ENCODE data around the gene DGKH. TPM values are rescaled to one million over a fixed set of nuclear protein-coding genes. Genes with fewer than 3 reads are reported as not detected.
"Not testable (repeated sequence)": the region's sequence is repeated elsewhere in the genome, so short reads cannot be mapped to it uniquely, and the experiment has no call there.

DGKH gene
- total RNA-seq, 2 donors from 2014 or later = 3.6 to 4.7 TPM

DNA sequence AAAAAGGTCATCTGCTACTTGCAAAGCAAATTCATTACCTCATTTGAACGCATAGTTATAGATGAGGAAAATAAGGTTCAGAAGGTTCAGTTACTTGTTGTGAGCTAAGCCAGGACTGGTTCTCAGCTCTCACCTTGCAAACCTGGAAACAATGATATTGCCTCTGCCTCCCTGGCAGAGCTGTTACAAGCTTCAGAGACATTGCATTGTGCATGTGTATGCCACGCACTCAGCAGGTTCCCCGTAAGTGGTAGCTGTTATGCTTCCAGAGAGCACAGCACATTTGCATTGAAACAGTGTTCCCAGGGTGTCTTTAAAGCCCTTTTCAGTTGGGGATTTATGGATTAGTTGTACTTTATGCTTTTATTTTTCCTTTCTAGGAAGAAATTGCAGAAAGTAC is 80.6 kb downstream of the DGKH start:
- WGBS, 2 donors = 75 to 78% methylated on average over 3 of the region's 3 CpGs
- intact Hi-C loops (cut with DNase I) = no loop called here
- Histone ChIP-seq H3K36me3 (replicated peaks in 1 of 2; ENCODE audit: insufficient read depth in 1 of 2, low read depth in 2 of 2) (peaks cover 0 to 2% of the 10 kb centered on the region in 2 donors), H3K4me3 (no peak overlapping the region), H3K9me3 (no peaks in the 10 kb centered on the region), H3K27ac (no peak overlapping the region), H3K4me1 (no peaks in the 10 kb centered on the region), H3K27me3 (no peaks in the 10 kb centered on the region)
- DNase-seq (no peak), ATAC-seq (no peak)
- TF ChIP-seq POLR2A (IDR thresholded peaks at IDR 0.05) (no peak), CTCF (IDR thresholded peaks at IDR 0.05) (no peak)

GRCh38 chr13:42136518-42136917 is 88.1 kb downstream of the DGKH start:
- 83 to 87% methylated on average over 3 of the region's 3 CpGs for WGBS, 2 donors
- H3K4me3 ChIP-seq = no peak overlapping the region
- ATAC-seq = no peak
- no peaks in the 10 kb centered on the region for H3K9me3 ChIP-seq
- no peak overlapping the region for H3K27ac ChIP-seq
- intact Hi-C loops (cut with DNase I) = no loop called here
- H3K4me1 ChIP-seq = no peaks in the 10 kb centered on the region
- no peaks in the 10 kb centered on the region for H3K27me3 ChIP-seq
- no peaks in the 10 kb centered on the region for H3K36me3 ChIP-seq (replicated peaks in 1 of 2; ENCODE audit: insufficient read depth in 1 of 2, low read depth in 2 of 2)
- no peak for DNase-seq
- no peak for TF ChIP-seq CTCF (IDR thresholded peaks at IDR 0.05)

DNA sequence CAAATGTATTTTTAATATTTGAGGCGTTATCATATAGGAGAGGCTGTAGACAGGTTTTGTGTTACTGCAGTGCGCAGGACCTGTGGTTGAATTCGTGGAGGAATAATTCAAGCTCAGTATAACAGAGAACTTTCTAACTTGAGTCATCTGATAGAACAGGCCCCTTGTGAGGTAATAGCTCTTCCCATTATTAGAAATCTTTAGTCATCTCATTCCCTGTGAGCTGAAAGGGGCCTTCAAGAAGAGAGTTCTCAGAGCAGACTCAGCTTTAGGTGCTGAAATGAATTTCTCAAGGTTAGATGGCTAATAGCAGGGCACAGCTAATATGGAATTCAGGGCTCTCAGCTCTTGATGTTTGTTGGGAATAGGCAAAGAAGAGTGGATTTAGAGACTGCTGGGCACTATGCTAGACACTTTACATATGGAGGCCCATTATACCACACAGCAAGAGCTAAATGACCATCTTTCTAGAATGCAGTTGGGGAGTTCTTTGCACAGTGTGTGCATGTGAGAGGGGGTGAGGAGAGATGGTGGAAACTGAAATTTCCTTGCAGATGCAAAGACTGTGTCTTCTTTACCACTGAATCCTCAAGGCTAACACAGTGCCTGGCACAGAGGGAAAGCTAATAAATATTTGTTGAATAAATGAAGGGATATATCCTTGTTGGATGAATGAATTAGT is 89.5 kb downstream of the DGKH start:
- 82 to 88% methylated on average over 3 of the region's 3 CpGs for WGBS, 2 donors
- Histone ChIP-seq H3K27ac (no peak overlapping the region), H3K27me3 (no peaks in the 10 kb centered on the region), H3K9me3 (no peaks in the 10 kb centered on the region), H3K4me1 (no peaks in the 10 kb centered on the region), H3K36me3 (replicated peaks in 1 of 2; ENCODE audit: insufficient read depth in 1 of 2, low read depth in 2 of 2) (no peaks in the 10 kb centered on the region), H3K4me3 (no peak overlapping the region)
- TF ChIP-seq CTCF (IDR thresholded peaks at IDR 0.05) (no peak), POLR2A (IDR thresholded peaks at IDR 0.05) (no peak)
- intact Hi-C loops (cut with DNase I) = no loop called here
- DNase-seq (no peak), ATAC-seq (no peak)

DNA sequence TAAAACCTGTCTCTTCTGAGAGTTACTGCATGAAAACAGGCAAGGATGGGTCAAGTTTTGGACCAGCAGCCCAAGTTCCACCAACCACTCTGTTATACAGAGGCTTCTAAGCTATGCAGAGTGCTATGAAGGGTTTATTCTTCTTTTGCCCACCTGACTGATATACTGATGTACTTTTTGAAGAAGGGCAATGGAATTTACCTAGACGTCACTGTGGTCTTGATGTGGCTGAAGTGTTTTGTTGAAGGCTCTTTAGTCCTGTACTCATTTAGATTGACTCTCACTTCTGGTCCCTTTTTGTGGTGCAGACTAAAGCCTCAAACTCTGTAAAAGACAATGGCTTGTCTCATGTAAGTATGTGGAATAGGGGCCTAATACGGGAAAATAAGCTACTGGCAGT is 92.0 kb downstream of the DGKH start:
- no peaks in the 10 kb centered on the region for H3K4me1 ChIP-seq
- 39 to 53% methylated on average over 2 of the region's 2 CpGs for WGBS, 2 donors
- TF ChIP-seq CTCF (IDR thresholded peaks at IDR 0.05) (no peak), POLR2A (IDR thresholded peaks at IDR 0.05) (no peak)
- H3K9me3 ChIP-seq = no peaks in the 10 kb centered on the region
- H3K36me3 ChIP-seq (replicated peaks in 1 of 2; ENCODE audit: insufficient read depth in 1 of 2, low read depth in 2 of 2) = no peaks in the 10 kb centered on the region
- ATAC-seq = no peak
- H3K4me3 ChIP-seq = no peak overlapping the region
- no peak for DNase-seq
- H3K27ac ChIP-seq = no peak overlapping the region
- intact Hi-C loops (cut with DNase I) = no loop called here
- H3K27me3 ChIP-seq = no peaks in the 10 kb centered on the region

DNA sequence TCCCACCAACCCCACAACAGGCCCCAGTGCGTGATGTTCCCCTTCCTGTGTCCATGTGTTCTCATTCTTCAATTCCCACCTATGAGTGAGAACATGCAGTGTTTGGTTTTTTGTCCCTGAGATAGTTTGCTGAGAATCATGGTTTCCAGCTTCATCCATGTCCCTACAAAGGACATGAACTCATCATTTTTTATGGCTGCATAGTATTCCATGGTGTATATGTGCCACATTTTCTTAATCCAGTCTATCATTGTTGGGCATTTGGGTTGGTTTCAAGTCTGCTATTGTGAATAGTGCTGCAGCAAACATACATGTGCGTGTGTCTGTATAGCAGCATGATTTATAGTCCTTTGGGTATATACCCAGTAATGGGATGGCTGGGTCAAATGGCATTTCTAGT is 92.6 kb downstream of the DGKH start:
- H3K4me3 ChIP-seq; H3K36me3 ChIP-seq (replicated peaks in 1 of 2; ENCODE audit: insufficient read depth in 1 of 2, low read depth in 2 of 2); H3K4me1 ChIP-seq; H3K27ac ChIP-seq; H3K27me3 ChIP-seq; intact Hi-C loops (cut with DNase I); DNase-seq; H3K9me3 ChIP-seq; ATAC-seq: not testable (repeated sequence)
- WGBS, 2 donors = 88 to 89% methylated on average over 2 of the region's 2 CpGs

Data from body of pancreas (tissue), 4 donors.